ENCODE measurements around the gene CFAP77. TPM values are rescaled to one million over a fixed set of nuclear protein-coding genes. Genes with fewer than 3 reads are reported as not detected.

The CFAP77 gene
- total and polyA plus RNA-seq, 2 of the 4 experiments (the other 2 are of a cell fraction), result not detected

DNA sequence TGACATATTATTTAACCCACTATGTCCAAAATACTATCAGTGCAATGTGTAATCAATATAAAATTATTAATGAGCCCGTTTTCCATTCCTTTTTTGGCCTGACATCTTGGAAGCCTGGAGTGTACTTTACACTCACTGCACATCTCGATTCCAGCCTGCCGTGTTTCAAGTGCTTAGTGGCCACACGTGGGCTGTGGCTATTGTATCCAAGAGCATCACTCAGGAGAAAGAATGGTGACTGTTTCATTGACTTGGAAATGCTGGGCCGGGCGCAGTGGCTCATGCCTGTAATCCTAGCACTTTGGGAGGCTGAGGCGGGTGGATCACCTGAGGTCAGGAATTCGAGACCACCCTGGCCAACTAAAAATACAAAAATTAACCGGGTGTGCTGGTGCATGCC, 54.5 kb downstream of the CFAP77 start:
- TF ChIP-seq MXI1 (IDR thresholded peaks at IDR 0.05; ENCODE audit: borderline replicate concordance, low read depth, low read length) (no peak), NFE2L2 (IDR thresholded peaks at IDR 0.05; ENCODE audit: low read depth, low read length) (no peak), BHLHE40 (IDR thresholded peaks at IDR 0.05; ENCODE audit: low read depth, low read length) (no peak), RCOR1 (IDR thresholded peaks at IDR 0.05; ENCODE audit: insufficient replicate concordance, low read length) (no peak), USF2 (IDR thresholded peaks at IDR 0.05; ENCODE audit: low read depth, low read length) (no peak), RFX5 (IDR thresholded peaks at IDR 0.05; ENCODE audit: low read depth, low read length) (no peak), POLR2A (IDR thresholded peaks at IDR 0.05; ENCODE audit: low read depth, low read length) (no peak), RAD21 (IDR thresholded peaks at IDR 0.05; ENCODE audit: low read length) (no peak), CEBPB (IDR thresholded peaks at IDR 0.05; ENCODE audit: low read depth, low read length) (no peak), FOS (IDR thresholded peaks at IDR 0.05; ENCODE audit: low read depth, low read length) (no peak), MAFK (IDR thresholded peaks at IDR 0.05; ENCODE audit: low read depth, low read length) (no peak), MAZ (IDR thresholded peaks at IDR 0.05; ENCODE audit: borderline replicate concordance, low read depth, low read length) (no peak), CHD1 (IDR thresholded peaks at IDR 0.05; ENCODE audit: low read depth, low read length) (no peak), ELK1 (IDR thresholded peaks at IDR 0.05; ENCODE audit: borderline replicate concordance, low read depth, low read length) (no peak), SMC3 (IDR thresholded peaks at IDR 0.05; ENCODE audit: low read depth, low read length) (no peak)
- TF ChIP-seq, protein P1, sequence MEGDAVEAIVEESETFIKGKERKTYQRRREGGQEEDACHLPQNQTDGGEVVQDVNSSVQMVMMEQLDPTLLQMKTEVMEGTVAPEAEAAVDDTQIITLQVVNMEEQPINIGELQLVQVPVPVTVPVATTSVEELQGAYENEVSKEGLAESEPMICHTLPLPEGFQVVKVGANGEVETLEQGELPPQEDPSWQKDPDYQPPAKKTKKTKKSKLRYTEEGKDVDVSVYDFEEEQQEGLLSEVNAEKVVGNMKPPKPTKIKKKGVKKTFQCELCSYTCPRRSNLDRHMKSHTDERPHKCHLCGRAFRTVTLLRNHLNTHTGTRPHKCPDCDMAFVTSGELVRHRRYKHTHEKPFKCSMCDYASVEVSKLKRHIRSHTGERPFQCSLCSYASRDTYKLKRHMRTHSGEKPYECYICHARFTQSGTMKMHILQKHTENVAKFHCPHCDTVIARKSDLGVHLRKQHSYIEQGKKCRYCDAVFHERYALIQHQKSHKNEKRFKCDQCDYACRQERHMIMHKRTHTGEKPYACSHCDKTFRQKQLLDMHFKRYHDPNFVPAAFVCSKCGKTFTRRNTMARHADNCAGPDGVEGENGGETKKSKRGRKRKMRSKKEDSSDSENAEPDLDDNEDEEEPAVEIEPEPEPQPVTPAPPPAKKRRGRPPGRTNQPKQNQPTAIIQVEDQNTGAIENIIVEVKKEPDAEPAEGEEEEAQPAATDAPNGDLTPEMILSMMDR (conservative IDR thresholded peaks at IDR 0.05; ENCODE audit: low read depth, low read length), result no peak

More for the DNA sequence above, 54.5 kb downstream of the CFAP77 start:
- no peak overlapping the region for H3K4me2 ChIP-seq (ENCODE audit: low read depth, low read length)
- DNase-seq (no peak), ATAC-seq (ENCODE audit: low read depth) (no peak)
- BruUV-seq (replicated peaks), result no TSS peak
- H3K9me3 ChIP-seq (ENCODE audit: control insufficient read depth, insufficient read depth, low read length), result no peaks in the 10 kb centered on the region
- no peak overlapping the region for H3K14ac ChIP-seq (replicated peaks; ENCODE audit: low read depth, low read length)
- H2AFZ ChIP-seq (replicated peaks; ENCODE audit: low read length, poor library complexity), result no peak overlapping the region
- no peak overlapping the region for H3K23ac ChIP-seq (ENCODE audit: low read depth, low read length)
- H3K9me1 ChIP-seq (ENCODE audit: insufficient read depth, low read length), result no peaks in the 10 kb centered on the region
- no peaks in the 10 kb centered on the region for H3K79me1 ChIP-seq (ENCODE audit: low read depth in 1 of 2, low read length in 2 of 2)
- no peak overlapping the region for H4K8ac ChIP-seq (ENCODE audit: low read depth in 2 of 2, low read length in 2 of 2)
- no peak overlapping the region for H2BK15ac ChIP-seq (ENCODE audit: low read depth, low read length)
- intact Hi-C loops (cut with micrococcal nuclease) (no loop called here), dilution Hi-C loops (cut with HindIII; ENCODE audit: low sequenced_read_pairs, unreplicated experiment) (no loop called here), in situ Hi-C loops (cut with MboI; ENCODE audit: low sequenced_read_pairs) (no loop called here)
- H3K27me3 ChIP-seq (ENCODE audit: control insufficient read depth, insufficient read depth, low read length), result peaks cover 19% of the 10 kb centered on the region
- ChIA-PET CTCF (no interaction called here), POLR2A (ENCODE audit: unreplicated experiment) (no interaction called here)
- H3K4me1 ChIP-seq (ENCODE audit: control insufficient read depth, insufficient read depth, low read length), result no peaks in the 10 kb centered on the region
- H3K27ac ChIP-seq (ENCODE audit: insufficient read depth, low read length), result no peak overlapping the region
- no peak overlapping the region for H3K56ac ChIP-seq (ENCODE audit: extremely low read depth, insufficient read depth, low read length)
- H4K5ac ChIP-seq (ENCODE audit: low read depth, low read length), result no peak overlapping the region
- H3K4ac ChIP-seq (ENCODE audit: low read depth, low read length), result no peak overlapping the region
- no peak overlapping the region for H4K91ac ChIP-seq (ENCODE audit: insufficient read depth, low read depth, low read length)
- no peak overlapping the region for H3K9ac ChIP-seq (ENCODE audit: low read depth, low read length)
- H2AK5ac ChIP-seq (ENCODE audit: low read depth, low read length), result no peak overlapping the region
- no peak overlapping the region for H2AK9ac ChIP-seq (replicated peaks; ENCODE audit: low read depth, low read length, poor library complexity)
- H3K36me3 ChIP-seq (ENCODE audit: control insufficient read depth, insufficient read depth, low read length), result no peaks in the 10 kb centered on the region
- H3K4me3 ChIP-seq (ENCODE audit: insufficient read depth, low read depth, low read length), result no peak overlapping the region
- no peak overlapping the region for H3K18ac ChIP-seq (ENCODE audit: low read depth, low read length)
- WGBS, 2 experiments (ENCODE audit: extremely low coverage in 2 of 2, insufficient read length in 1 of 2), result 80% methylated on average over 2 of the region's 9 CpGs; no CpG with 5 or more reads in 1 of the 2 experiments
- H2BK20ac ChIP-seq (ENCODE audit: low read depth, low read length), result no peak overlapping the region
- H2BK120ac ChIP-seq (ENCODE audit: low read depth, low read length), result no peak overlapping the region
- H2BK5ac ChIP-seq (ENCODE audit: low read depth, low read length, poor library complexity, severe bottlenecking), result no peak overlapping the region
- H4K20me1 ChIP-seq (ENCODE audit: insufficient read depth, low read length), result no peaks in the 10 kb centered on the region
